Measurements from ENCODE around the gene HCK. TPM values are rescaled to one million over a fixed set of nuclear protein-coding genes. Genes with fewer than 3 reads are reported as not detected.
A peak's percentile ranks its signal among the peaks of the same experiment; 100 is the strongest.

The HCK gene
- total and polyA plus RNA-seq, 9 of the 15 experiments (the other 6 are each of a cell fraction or from before 2014, with no cell fraction given), result 0.09 to 0.51 (median 0.27) TPM; not detected in 6

- TF ChIP-seq ZNF175 (CRISPR knock-in tag; IDR thresholded peaks at IDR 0.05; ENCODE audit: low read depth), result peak; percentile 92
- no peak for TF ChIP-seq SFPQ (IDR thresholded peaks at IDR 0.05; ENCODE audit: low read depth, low read length)
- no peak for TF ChIP-seq KAT7 (CRISPR knock-in tag; IDR thresholded peaks at IDR 0.05; ENCODE audit: borderline replicate concordance)
- peak; percentile 10 to 92; a peak in 2 of 4 replicates for TF ChIP-seq MLLT1 (IDR thresholded peaks at IDR 0.05)
- TF ChIP-seq MAFK (IDR thresholded peaks at IDR 0.05; ENCODE audit: low read length), result peak; percentile 44
- TF ChIP-seq HDAC3 (IDR thresholded peaks at IDR 0.05; ENCODE audit: borderline replicate concordance, partially characterized antibody), result no peak
- TF ChIP-seq ZNF699 (CRISPR knock-in tag; IDR thresholded peaks at IDR 0.05; ENCODE audit: insufficient replicate concordance), result no peak
- TF ChIP-seq ZBTB9 (CRISPR knock-in tag; IDR thresholded peaks at IDR 0.05), result peak; percentile 93
- TF ChIP-seq ZFPM2 (CRISPR knock-in tag; IDR thresholded peaks at IDR 0.05), result no peak
- TF ChIP-seq JUN (IDR thresholded peaks at IDR 0.05; ENCODE audit: borderline replicate concordance, low read depth, low read length), result peak; percentile 68; the same call in 1 of the 2 replicates
- TF ChIP-seq JUN (CRISPR knock-in tag; IDR thresholded peaks at IDR 0.05; ENCODE audit: borderline replicate concordance), result 0 out of 2 replicates have a peak, but pooled peaks have one; percentile 69
- TF ChIP-seq, protein P1, sequence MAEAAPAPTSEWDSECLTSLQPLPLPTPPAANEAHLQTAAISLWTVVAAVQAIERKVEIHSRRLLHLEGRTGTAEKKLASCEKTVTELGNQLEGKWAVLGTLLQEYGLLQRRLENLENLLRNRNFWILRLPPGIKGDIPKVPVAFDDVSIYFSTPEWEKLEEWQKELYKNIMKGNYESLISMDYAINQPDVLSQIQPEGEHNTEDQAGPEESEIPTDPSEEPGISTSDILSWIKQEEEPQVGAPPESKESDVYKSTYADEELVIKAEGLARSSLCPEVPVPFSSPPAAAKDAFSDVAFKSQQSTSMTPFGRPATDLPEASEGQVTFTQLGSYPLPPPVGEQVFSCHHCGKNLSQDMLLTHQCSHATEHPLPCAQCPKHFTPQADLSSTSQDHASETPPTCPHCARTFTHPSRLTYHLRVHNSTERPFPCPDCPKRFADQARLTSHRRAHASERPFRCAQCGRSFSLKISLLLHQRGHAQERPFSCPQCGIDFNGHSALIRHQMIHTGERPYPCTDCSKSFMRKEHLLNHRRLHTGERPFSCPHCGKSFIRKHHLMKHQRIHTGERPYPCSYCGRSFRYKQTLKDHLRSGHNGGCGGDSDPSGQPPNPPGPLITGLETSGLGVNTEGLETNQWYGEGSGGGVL (CRISPR knock-in tag; IDR thresholded peaks at IDR 0.05), result no peak
- 0 out of 2 replicates have a peak, but pooled peaks have one; percentile 24 for TF ChIP-seq PML (IDR thresholded peaks at IDR 0.05; ENCODE audit: low read length)
- TF ChIP-seq KDM2B (CRISPR knock-in tag; IDR thresholded peaks at IDR 0.05), result no peak
- peak; percentile 92 for TF ChIP-seq CREB1 (IDR thresholded peaks at IDR 0.05)
- peak; percentile 93 for TF ChIP-seq CREB1 (CRISPR knock-in tag; IDR thresholded peaks at IDR 0.05)
- no peak for TF ChIP-seq ZNF23 (CRISPR knock-in tag; IDR thresholded peaks at IDR 0.05)
- TF ChIP-seq VEZF1 (CRISPR knock-in tag; IDR thresholded peaks at IDR 0.05), result peak; percentile 76
- peak; percentile 96 for TF ChIP-seq ZNF644 (tag; IDR thresholded peaks at IDR 0.05; ENCODE audit: low read depth)
These were observed 57.5 kb downstream of the HCK start, which contains the start of gene TM9SF4 (continued) for GRCh38 chr20:32109392-32110172.

All from K562 (cell line).